ENCODE measurements around the gene ELAPOR2. TPM values are rescaled to one million over a fixed set of nuclear protein-coding genes. Genes with fewer than 3 reads are reported as not detected.

The ELAPOR2 gene
- total and polyA plus RNA-seq, 9 of the 15 experiments (the other 6 are each of a cell fraction or from before 2014, with no cell fraction given): 9.2 to 72.0 (median 35.0) TPM

DNA sequence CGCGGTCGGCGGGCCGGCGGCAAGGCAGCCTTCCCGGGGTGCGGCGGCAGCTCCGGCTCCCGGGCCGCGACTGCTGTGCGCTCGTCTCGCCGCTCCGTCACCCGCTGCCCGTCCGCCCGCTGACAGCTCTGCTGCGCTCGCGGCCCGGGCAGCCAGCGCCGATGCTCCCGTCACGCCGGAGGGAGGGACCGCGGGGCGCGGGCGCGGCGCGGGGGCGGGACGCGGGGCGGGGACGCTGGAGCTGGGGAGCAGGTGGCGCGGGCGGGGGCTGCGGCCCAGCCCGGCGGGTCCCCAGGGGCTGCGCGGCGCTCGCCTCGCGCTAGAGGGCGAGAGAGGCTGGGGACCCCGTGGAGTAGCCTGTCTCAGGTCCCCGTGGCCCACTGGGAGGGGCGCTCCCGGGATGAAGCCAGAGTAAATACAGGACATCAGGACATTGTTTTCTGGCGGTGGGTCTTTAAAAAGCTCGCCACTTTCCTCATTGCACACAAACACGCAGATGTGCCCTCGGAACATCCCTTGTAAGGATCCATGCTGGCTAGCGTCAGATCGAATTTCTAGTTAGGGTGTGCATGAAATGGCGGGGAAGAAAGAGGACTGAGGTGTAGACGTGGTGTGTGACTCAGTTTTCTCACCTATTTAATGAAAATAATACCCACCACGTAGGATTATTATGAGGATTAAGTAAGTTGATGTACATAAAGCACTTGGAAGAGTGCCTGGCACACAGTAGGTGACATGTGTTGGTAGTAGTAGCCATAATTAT lies at the start of gene ELAPOR2 (continued):
- TF ChIP-seq TAF1 (IDR thresholded peaks at IDR 0.05; ENCODE audit: control insufficient read depth, extremely low read depth, insufficient read depth, low read length, severe bottlenecking) (peak; percentile 80), SMC3 (conservative IDR thresholded peaks at IDR 0.05; ENCODE audit: insufficient read depth, low read depth, low read length) (peak; percentile 69), EWSR1 (IDR thresholded peaks at IDR 0.05; ENCODE audit: borderline replicate concordance, low read depth, partially characterized antibody) (no peak), MAZ (CRISPR knock-in tag; conservative IDR thresholded peaks at IDR 0.05 in 1 of 2, IDR thresholded peaks at IDR 0.05 in 1 of 2) (peak; percentile 88 to 95), NBN (IDR thresholded peaks at IDR 0.05; ENCODE audit: low read depth) (0 out of 2 replicates have a peak, but pooled peaks have one; percentile 30), RFX5 (IDR thresholded peaks at IDR 0.05; ENCODE audit: low read depth, low read length) (no peak), BCOR (IDR thresholded peaks at IDR 0.05) (0 out of 2 replicates have a peak, but pooled peaks have one; percentile 29), PCBP1 (IDR thresholded peaks at IDR 0.05; ENCODE audit: low read depth, low read length, poor library complexity, severe bottlenecking) (no peak), ZNF175 (CRISPR knock-in tag; IDR thresholded peaks at IDR 0.05; ENCODE audit: low read depth) (no peak), HMGN3 (IDR thresholded peaks at IDR 0.05; ENCODE audit: borderline replicate concordance, extremely low read depth, insufficient read length, low read depth, low read length) (peak; percentile 71), TEAD1 (CRISPR knock-in tag; IDR thresholded peaks at IDR 0.05) (peak in 1 of 2 experiments; percentile 44; a peak in 1 of 4 replicates), ZEB2 (IDR thresholded peaks at IDR 0.05) (peak; percentile 36; the same call in 1 of the 2 replicates), CTCFL (IDR thresholded peaks at IDR 0.05; ENCODE audit: borderline replicate concordance, insufficient read depth, low read depth, low read length, poor library complexity, severe bottlenecking) (peak; percentile 81), CC2D1A (IDR thresholded peaks at IDR 0.05) (peak; percentile 53; the same call in 1 of the 2 replicates), TBP (optimal IDR thresholded peaks at IDR 0.05; ENCODE audit: low read depth, low read length) (peak; percentile 43)
- TF ChIP-seq, protein P1, sequence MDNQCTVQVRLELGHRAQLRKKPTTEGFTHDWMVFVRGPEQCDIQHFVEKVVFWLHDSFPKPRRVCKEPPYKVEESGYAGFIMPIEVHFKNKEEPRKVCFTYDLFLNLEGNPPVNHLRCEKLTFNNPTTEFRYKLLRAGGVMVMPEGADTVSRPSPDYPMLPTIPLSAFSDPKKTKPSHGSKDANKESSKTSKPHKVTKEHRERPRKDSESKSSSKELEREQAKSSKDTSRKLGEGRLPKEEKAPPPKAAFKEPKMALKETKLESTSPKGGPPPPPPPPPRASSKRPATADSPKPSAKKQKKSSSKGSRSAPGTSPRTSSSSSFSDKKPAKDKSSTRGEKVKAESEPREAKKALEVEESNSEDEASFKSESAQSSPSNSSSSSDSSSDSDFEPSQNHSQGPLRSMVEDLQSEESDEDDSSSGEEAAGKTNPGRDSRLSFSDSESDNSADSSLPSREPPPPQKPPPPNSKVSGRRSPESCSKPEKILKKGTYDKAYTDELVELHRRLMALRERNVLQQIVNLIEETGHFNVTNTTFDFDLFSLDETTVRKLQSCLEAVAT (IDR thresholded peaks at IDR 0.05): peak in 1 of 2 experiments; percentile 60; a peak in 1 of 4 replicates
- TF ChIP-seq, protein P2, sequence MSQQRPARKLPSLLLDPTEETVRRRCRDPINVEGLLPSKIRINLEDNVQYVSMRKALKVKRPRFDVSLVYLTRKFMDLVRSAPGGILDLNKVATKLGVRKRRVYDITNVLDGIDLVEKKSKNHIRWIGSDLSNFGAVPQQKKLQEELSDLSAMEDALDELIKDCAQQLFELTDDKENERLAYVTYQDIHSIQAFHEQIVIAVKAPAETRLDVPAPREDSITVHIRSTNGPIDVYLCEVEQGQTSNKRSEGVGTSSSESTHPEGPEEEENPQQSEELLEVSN (IDR thresholded peaks at IDR 0.05; ENCODE audit: borderline replicate concordance in 1 of 2, extremely low read depth in 1 of 2, insufficient read depth in 1 of 2, insufficient read length in 1 of 2, low read depth in 1 of 2, low read length in 1 of 2, poor library complexity in 1 of 2, severe bottlenecking in 1 of 2): peak in 1 of 2 experiments; percentile 68

All from K562 (cell line).